ENCODE measurements around the gene SPOP.

DNA sequence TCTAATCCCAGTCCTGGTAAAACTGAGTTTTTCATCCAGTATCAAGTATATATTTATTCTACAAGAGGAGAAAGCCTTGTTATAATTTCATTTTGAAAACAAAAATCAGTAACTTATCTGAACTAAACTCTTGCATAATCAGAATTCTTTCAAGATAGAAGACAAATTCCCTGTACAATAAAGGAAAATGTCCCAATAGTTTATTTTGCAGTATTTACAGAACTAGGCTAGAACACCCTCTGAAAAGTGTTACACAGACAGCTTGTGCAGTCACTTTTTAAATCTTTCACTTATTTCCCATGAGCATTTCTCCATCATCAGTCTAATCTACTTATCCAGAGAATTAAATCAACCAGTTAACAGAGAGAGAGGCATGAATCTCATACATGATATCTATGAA lies 48.5 kb downstream of the SPOP start:
- TF ChIP-seq, protein P1, sequence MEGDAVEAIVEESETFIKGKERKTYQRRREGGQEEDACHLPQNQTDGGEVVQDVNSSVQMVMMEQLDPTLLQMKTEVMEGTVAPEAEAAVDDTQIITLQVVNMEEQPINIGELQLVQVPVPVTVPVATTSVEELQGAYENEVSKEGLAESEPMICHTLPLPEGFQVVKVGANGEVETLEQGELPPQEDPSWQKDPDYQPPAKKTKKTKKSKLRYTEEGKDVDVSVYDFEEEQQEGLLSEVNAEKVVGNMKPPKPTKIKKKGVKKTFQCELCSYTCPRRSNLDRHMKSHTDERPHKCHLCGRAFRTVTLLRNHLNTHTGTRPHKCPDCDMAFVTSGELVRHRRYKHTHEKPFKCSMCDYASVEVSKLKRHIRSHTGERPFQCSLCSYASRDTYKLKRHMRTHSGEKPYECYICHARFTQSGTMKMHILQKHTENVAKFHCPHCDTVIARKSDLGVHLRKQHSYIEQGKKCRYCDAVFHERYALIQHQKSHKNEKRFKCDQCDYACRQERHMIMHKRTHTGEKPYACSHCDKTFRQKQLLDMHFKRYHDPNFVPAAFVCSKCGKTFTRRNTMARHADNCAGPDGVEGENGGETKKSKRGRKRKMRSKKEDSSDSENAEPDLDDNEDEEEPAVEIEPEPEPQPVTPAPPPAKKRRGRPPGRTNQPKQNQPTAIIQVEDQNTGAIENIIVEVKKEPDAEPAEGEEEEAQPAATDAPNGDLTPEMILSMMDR (IDR thresholded peaks at IDR 0.05; ENCODE audit: borderline replicate concordance, extremely low read depth, low read length, poor library complexity, severe bottlenecking): no peak
- TF ChIP-seq EZH2 (IDR thresholded peaks at IDR 0.05; ENCODE audit: borderline replicate concordance, low read depth, low read length, severe bottlenecking): no peak
